DOHH2 (cell line): ENCODE results near the gene NTRK1.

Experiments used
- CTCF ChIP-seq: fragments of 200-600 bp; sonication (generic); IDR thresholded peaks from one replicate; pipeline ENCODE4 v1.5.1; 2014; ENCODE audit warnings: antibody characterized with exemption, mild to moderate bottlenecking, low read depth, low read length; ENCODE audit not compliant: poor library complexity, severe bottlenecking
- EZH2phosphoT487 ChIP-seq: fragments of 200-600 bp; sonication (generic); IDR thresholded peaks from 2 replicates; pipeline ENCODE4 v1.6.1; 2017; ENCODE audit warnings: borderline replicate concordance, mild to moderate bottlenecking, antibody characterized with exemption, low read length, moderate library complexity, mixed read lengths

GRCh38 chr1:156908955-156909354 is 48.3 kb downstream of the NTRK1 start:
- TF ChIP-seq CTCF (no peak), EZH2phosphoT487 (no peak)
